HepG2 (cell line): ENCODE results near the gene TEX261. TPM values are rescaled to one million over a fixed set of nuclear protein-coding genes. Genes with fewer than 3 reads are reported as not detected.

ENCODE experiments used
- ARID5B ChIP-seq: IDR thresholded peaks from 2 replicates; pipeline ENCODE4 v1.4.0; 2020; ENCODE audit warnings: mild to moderate bottlenecking, missing genetic modification reagents
- CAMTA2 ChIP-seq: sonication (generic); formaldehyde crosslinking; IDR thresholded peaks from 2 replicates; pipeline ENCODE4 v1.4.0; 2020; ENCODE audit warnings: mild to moderate bottlenecking, missing genetic modification reagents, borderline replicate concordance
- CBX5 ChIP-seq: sonication (generic); formaldehyde crosslinking; IDR thresholded peaks from 2 replicates; pipeline ENCODE4 v1.4.0; 2020; ENCODE audit warnings: missing genetic modification reagents, borderline replicate concordance
- CERS6 ChIP-seq: sonication (generic); formaldehyde crosslinking; IDR thresholded peaks from 2 replicates; pipeline ENCODE4 v1.5.0; 2020; ENCODE audit warnings: missing genetic modification reagents
- GATAD1 ChIP-seq: IDR thresholded peaks from 2 replicates; pipeline ENCODE4 v1.6.1; 2016; ENCODE audit warnings: missing genetic modification reagents, missing compliant biosample characterization
- GLI4 ChIP-seq: sonication (generic); formaldehyde crosslinking; IDR thresholded peaks from 2 replicates; pipeline ENCODE4 v1.5.1; 2020; ENCODE audit warnings: missing genetic modification reagents, mild to moderate bottlenecking, moderate library complexity, borderline replicate concordance
- HMGA1 ChIP-seq: sonication (generic); formaldehyde crosslinking; conservative IDR thresholded peaks from 2 replicates; pipeline ENCODE4 v1.4.0; 2020; ENCODE audit warnings: missing genetic modification reagents
- ISX ChIP-seq: sonication (generic); formaldehyde crosslinking; conservative IDR thresholded peaks from 2 replicates; pipeline ENCODE4 v1.5.0; 2020; ENCODE audit warnings: missing genetic modification reagents
- MTF2 ChIP-seq: sonication (generic); formaldehyde crosslinking; IDR thresholded peaks from 2 replicates; pipeline ENCODE4 v1.5.0; 2020; ENCODE audit warnings: missing genetic modification reagents, borderline replicate concordance
- MZF1 ChIP-seq: sonication (generic); formaldehyde crosslinking; IDR thresholded peaks from 2 replicates; pipeline ENCODE4 v1.8.1; 2023; ENCODE audit warnings: mild to moderate bottlenecking, missing genetic modification reagents, borderline replicate concordance
- NFE2L1 ChIP-seq: sonication (generic); formaldehyde crosslinking; IDR thresholded peaks from 2 replicates; pipeline ENCODE4 v1.4.0; 2020; ENCODE audit warnings: missing genetic modification reagents, mild to moderate bottlenecking, borderline replicate concordance
- SATB2 ChIP-seq: sonication (generic); formaldehyde crosslinking; IDR thresholded peaks from 2 replicates; pipeline ENCODE4 v1.5.0; 2020; ENCODE audit warnings: missing genetic modification reagents
- TFAP4 ChIP-seq: sonication (generic); IDR thresholded peaks from 2 replicates; pipeline ENCODE4 v1.6.1; 2016; ENCODE audit warnings: low read depth, borderline replicate concordance
- THYN1 ChIP-seq: sonication (generic); formaldehyde crosslinking; IDR thresholded peaks from 2 replicates; pipeline ENCODE4 v1.8.1; 2023; ENCODE audit warnings: low read depth, mild to moderate bottlenecking, moderate library complexity, missing genetic modification reagents, borderline replicate concordance
- ZNF33A ChIP-seq: sonication (generic); formaldehyde crosslinking; IDR thresholded peaks from 2 replicates; pipeline ENCODE4 v1.5.1; 2020; ENCODE audit warnings: missing genetic modification reagents, mild to moderate bottlenecking, moderate library complexity, borderline replicate concordance
- ZNF512B ChIP-seq: sonication (generic); formaldehyde crosslinking; IDR thresholded peaks from 2 replicates; pipeline ENCODE4 v1.5.1; 2020; ENCODE audit warnings: missing genetic modification reagents, mild to moderate bottlenecking, borderline replicate concordance
- ZNF569 ChIP-seq: sonication (generic); formaldehyde crosslinking; IDR thresholded peaks from 2 replicates; pipeline ENCODE4 v1.5.0; 2020; ENCODE audit warnings: mild to moderate bottlenecking, missing genetic modification reagents, moderate library complexity, borderline replicate concordance
- ZNF607 ChIP-seq: sonication (generic); formaldehyde crosslinking; IDR thresholded peaks from 2 replicates; pipeline ENCODE4 v1.5.1; 2020; ENCODE audit warnings: missing genetic modification reagents, mild to moderate bottlenecking, borderline replicate concordance
- ZNF782 ChIP-seq: sonication (generic); formaldehyde crosslinking; IDR thresholded peaks from 2 replicates; pipeline ENCODE4 v1.4.0; 2020; ENCODE audit warnings: missing genetic modification reagents, mild to moderate bottlenecking, borderline replicate concordance
- polyA plus RNA-seq, 8 experiments: library from polyadenylated mRNA; depleted of rRNA in 3 of 8; stranded (reverse) in 7 of 8; unstranded in 1 of 8; fragments of >200 nt; fragmentation: Illumina TruSeq in 4 of 8; extraction: Trizol in 4 of 8; gene quantifications; 2 replicates each; pipeline versions ENCODE4 v1.2.1 to v1.2.3, GENCODE V29; 2011 to 2016; ENCODE audit warnings: low read depth in 4 of 8, missing spikeins in 1 of 8, mixed read lengths in 1 of 8; ENCODE audit not compliant: insufficient read depth in 1 of 8
- total RNA-seq, 5 experiments: library from RNA; depleted of rRNA; stranded (reverse); fragments of >200 nt; fragmentation: Illumina TruSeq; extraction: Trizol; gene quantifications; 2 replicates each; pipeline ENCODE4 v1.2.3, GENCODE V29; 2016; ENCODE audit warnings: low read depth in 1 of 5

The TEX261 gene
- total and polyA plus RNA-seq, 2 of the 13 experiments (the other 11 are each of a cell fraction or from before 2014, with no cell fraction given) = 43.8 to 78.7 TPM

GRCh38 chr2:71000780-71001591 lies 6.3 kb upstream of the TEX261 start (continued):
- TF ChIP-seq ARID5B (peak; percentile 44; the same call in 1 of the 2 replicates), GLI4 (CRISPR knock-in tag) (no peak), THYN1 (peak; percentile 22; the same call in 1 of the 2 replicates), CAMTA2 (peak; percentile 87), CERS6 (no peak), ZNF512B (CRISPR knock-in tag) (no peak), ISX (CRISPR knock-in tag) (no peak), MTF2 (CRISPR knock-in tag) (no peak), GATAD1 (CRISPR knock-in tag) (peak; percentile 76), SATB2 (CRISPR knock-in tag) (no peak), HMGA1 (CRISPR knock-in tag) (no peak), ZNF607 (CRISPR knock-in tag) (no peak; the same call in 1 of the 2 replicates), ZNF33A (CRISPR knock-in tag) (no peak), NFE2L1 (CRISPR knock-in tag) (no peak), ZNF782 (CRISPR knock-in tag) (no peak; the same call in 1 of the 2 replicates), CBX5 (CRISPR knock-in tag) (peak; percentile 31; the same call in 1 of the 2 replicates), MZF1 (CRISPR knock-in tag) (no peak), TFAP4 (no peak), ZNF569 (CRISPR knock-in tag) (no peak)
